GM21717 (cell line): Measurements from ENCODE around the gene CLC.

Experiments used
- ATAC-seq: cut with Tn5 transposase; IDR thresholded peaks from one replicate; pipeline ENCODE4 v1.9.1; 2021; ENCODE audit warnings: mild to moderate bottlenecking, moderate library complexity; ENCODE audit not compliant: unreplicated experiment

CLC gene

GRCh38 chr19:39681416-39681815 is 56.4 kb downstream of the CLC start:
- no peak for ATAC-seq
